NCI-H526 treated with DMSO at 0.1 percent for 48 hours (cell line): ENCODE data around the gene KNDC1.

Experiments used
- DNase-seq: peaks from one replicate; lab custom pipeline; 2025; lab: John Stamatoyannopoulos, UW

The KNDC1 gene

DNA sequence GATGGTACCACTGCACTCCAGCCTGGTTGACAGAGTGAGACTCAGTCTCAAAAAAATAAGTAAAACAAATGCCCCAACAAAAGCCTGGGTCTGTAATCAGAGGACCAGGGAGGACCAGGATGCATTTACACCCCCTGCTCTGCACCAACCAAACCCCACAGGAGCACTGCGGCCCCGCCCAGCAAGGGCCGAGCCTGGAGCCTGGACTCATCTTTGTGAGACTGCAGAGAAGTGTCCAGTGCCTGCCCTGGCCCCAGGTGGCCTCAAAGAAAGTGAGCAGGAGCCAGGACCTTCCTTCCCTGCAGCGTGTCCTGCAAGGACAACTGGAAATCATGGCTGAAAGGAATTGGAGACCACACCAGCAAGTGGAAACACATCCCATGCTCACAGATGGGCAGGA lies 31.6 kb downstream of the KNDC1 start:
- DNase-seq, result no peak

DNA sequence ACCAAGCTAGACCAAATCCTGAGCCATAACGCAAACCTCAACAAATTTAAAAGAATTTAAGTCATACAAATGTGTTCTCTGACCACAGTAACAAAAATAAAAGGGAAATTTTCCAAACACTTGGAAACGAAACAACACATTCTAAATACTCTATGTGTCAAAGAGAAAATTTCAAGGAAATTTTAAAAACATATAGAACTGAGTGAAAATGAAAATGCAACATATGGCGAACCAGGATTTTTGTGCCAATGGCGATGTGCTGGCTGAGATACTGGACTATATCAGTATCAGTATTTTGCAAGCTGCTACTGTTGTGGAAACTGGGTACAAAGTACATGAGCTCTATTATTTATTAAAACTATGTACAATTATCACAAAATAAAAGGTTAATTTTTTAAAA lies 34.1 kb downstream of the KNDC1 start:
- DNase-seq, result no peak

DNA sequence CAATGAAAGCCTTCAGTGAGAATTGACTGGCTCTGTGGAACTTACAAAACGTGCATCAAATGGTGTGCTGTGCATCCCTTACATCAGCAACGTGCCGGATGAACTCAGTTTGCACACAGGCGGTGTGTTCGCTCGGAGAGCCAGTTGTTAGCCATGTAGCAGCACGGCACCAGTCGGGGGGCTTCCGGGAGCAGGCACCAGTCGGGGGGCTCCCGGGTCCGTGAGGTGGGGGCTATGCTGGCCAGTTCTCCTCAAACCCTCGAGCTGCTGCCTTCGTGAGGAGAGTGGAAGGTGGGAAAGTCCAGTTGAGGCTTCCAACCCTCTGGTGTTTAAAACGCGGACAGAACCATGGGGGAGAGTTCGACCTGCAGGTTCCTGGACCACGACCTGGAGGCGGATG lies 35.1 kb downstream of the KNDC1 start:
- no peak for DNase-seq

DNA sequence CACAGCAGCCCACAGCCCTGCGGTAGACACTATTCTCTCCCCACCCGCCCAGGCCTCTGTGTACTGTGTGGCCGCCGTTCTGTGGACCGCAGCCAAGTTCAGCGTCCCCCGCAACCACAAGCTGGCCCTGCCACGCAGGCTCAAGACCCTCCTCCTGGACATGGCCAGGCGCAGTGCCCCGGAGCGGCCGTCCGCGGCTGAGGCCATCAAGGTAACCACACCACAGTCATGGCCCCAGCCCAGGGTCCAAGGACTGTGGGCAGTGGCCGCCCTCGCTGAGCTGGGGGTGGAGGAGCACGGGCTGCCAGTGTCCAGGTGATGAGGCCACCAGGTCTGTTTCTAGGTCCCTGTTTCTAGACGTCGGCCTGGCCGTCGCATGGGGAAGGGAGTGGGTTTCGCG lies 35.6 kb downstream of the KNDC1 start:
- no peak for DNase-seq

DNA sequence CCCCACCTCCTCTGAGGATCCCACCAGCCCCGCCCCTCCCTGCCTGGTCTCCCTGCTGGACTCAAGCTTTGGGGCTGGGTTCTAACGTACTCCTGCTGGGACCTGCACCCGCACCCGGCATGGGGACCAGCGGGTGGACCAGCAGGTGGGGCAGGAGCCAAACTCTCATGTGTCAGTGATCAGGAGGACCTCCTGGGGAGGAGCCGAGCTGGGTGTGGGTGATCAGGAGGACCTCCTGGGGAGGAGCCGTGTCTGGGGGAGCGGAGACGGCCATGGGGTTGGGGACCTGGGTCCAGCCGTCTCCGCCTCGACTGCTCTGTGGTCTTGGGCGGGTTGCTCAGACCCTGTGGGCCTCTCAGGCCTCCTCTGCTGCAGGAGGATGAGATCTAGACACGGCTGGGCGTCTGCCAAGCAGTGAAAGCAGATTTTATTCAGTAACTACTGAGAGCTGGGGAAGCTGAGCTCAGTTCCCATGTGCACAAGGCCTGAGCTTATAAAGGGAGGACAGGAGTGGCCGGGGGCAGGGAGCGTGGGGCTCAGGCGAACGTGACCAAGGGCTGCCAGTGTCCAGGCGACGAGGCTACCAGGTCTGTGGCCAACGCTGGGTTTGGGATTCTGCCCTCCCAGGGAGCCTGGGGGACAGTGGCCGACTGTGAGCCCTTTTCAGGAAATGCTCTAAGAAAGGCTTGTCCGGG lies 36.3 kb downstream of the KNDC1 start:
- no peak for DNase-seq

DNA sequence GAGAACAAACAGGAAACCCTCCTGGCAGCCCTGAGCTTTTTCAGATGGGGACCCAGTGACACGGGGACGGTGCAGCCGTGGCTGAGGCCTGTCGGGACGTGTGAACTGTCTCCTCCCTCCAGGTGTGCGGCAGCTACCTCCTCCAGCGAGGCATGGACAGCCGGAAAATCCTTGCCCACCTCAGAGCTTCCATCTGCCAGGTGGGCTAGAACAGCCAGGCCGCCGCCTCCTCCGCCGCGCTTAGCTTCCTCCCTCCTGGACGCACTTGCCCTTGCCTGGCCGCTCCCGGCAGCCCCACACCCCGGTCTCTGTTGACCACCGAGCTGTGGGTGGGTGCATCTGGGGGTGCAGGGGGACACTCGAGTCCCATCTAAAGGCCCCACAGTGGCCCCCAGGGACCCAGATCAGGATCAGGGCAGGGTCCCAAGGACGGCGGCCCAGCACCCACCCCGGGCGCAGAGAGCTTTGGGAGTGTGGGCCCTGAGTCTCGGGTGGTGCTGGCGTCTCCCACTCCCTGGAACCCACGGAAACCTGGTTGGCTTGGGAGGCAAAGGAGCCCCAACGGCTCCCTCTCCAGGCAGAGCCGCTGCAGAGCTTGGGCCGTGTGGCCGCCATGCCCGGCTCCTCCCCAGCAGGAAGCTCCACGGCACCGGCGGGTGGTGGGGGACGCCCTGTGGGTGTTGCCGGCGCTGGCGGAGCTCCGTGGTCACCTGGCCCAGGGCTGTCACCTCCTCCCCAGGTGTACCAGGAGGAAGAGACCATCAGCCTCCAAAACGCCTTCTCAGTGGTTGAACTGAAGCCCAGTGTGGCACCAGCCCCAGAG lies 37.1 kb downstream of the KNDC1 start:
- DNase-seq, result no peak

DNA sequence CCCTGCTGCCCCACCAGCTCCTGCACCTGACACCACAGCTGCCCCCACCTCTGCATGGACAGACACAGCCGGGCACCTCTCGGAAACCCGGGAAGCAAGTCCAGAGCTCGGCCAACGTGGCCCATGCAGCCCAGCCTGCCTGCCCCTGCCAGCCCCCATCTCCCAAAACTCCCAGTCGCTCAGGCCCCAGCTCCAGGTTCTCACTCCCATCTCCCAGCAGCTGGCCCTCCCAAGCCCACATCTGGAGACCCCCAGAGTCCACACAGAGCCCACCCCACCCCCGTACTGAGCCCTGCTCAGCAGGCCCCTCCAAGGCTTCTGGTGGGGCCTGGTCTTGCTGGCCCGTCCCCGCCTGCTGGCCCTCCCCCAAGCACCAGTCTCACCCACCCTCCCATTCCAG lies 37.8 kb downstream of the KNDC1 start:
- DNase-seq, result no peak

DNA sequence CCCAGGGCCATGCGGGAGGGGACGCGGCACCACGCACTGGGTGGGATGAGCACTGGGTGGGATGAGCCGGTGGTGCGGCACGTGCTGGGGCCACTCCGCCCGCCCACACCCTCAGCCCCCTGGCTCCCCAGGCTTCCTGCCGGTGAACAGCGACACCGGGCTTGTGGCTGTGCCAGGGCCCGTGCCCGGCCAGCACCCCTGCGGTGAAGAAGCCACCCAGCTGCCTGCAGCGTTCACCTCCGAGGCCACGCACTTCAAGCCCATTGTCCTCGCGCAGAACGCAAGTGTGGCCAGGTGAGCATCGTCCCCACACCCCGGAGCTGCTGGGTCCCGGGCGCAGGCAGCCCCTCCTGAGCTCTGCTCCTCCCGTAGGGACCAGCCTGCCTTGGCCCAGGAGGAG lies 38.2 kb downstream of the KNDC1 start:
- DNase-seq, result no peak

DNA sequence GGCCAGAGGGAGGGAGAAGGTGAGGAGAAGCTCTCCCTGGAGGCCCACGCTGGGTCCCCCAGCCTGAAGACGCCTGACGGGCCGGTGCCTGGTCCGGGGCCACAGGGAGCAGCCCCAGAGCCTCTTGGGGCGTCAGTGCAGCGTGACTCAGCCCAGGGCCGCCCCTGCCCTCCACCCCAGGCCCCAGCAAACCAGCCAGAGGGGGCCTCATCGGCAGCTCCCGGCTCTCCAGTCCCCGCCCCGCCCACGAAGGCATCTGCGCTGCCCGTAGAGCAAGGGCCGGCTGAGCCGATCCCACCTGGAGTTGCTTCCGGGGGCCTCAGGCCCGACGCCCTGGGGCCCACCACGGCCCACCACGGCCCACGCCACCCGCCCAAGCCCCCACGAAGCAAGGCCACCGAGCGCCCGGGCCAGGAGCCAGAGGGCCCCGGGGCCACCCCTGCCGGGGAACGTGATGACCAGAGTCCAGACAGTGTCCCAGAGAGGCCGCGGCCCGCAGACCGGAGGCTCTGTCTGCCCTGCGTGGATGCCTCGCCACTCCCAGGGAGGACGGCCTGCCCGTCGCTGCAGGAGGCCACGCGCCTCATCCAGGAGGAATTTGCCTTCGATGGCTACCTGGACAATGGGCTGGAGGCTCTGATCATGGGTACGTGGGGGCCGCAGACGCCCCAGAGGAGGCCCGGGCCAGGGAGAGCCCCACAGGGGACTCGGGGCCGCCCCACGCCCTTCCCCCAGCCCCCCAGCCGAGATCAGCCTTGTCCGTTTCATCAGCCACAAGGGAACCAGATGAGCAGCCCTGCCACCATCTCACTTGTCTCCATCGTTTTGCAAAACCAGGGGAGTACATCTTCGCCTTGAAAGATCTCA lies 38.8 kb downstream of the KNDC1 start:
- no peak for DNase-seq

DNA sequence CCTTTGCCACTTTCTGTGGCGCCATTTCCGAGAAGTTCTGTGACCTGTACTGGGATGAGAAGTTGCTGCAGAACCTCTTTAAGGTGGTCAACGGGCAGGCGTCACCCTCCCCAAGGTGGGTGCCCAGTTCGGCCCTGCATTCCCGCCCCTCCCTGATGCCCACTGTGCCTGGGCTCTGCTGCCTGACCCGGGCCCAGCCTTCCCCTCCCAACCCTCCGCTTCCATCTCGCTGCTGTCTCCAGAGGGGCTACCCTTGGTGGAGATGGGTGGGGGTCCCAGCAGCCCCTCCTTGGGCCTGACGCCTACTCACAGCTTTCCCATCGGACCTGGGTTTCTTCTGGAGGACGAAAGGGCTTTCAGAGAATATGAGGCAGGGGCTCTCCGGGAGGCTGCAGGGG lies 39.5 kb downstream of the KNDC1 start:
- DNase-seq, result no peak

DNA sequence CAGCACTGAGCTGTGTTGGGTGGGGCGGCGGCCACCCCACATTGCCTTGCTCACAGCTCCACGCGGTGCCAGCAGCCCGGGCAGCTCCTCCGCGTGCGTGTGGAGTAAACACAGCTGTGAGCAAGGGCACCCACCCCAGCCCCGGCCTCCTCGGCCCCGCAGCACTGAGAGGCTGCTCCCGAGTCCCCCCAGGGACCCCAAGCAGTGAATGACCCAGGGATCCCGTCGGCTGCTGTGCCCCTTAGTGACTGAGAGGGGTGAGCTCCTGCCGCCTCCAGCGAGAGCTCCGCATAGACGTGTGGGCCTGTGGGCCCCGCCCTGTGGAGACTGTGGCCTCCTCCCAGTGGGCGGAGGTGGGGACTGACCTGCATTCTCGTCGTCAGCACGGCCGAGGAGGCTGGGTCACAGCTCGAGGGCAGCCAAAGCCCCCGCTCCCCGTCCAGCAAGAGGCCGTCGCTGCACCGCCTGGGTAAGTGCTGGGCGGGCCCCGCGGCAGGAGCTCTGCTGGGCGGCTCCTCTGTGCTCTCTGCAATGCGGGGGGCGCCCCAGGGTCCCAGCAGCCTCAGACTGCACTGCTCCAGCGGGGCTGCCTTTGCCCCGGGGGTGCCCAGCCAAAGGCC lies 40.1 kb downstream of the KNDC1 start:
- DNase-seq, result no peak

DNA sequence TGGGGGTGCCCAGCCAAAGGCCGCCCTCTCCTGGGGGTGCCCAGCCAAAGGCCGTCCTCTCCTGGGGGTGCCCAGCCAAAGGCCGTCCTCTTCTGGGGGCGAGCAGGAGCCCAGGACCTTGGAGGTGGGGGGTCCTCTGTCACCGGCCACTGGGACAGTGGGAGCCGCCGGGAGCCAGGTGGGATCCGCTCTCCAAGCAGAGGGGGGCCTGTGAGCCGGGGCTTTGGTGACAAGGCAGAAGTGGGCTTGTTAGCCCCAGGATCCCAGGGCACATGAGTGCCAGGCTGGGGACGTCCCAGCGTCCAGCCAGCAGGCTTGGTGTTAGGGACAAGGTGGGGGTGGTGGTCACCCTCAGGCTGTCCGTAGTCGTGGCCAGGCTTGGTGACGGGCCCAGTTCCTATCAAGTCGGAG lies 40.6 kb downstream of the KNDC1 start:
- DNase-seq, result no peak

DNA sequence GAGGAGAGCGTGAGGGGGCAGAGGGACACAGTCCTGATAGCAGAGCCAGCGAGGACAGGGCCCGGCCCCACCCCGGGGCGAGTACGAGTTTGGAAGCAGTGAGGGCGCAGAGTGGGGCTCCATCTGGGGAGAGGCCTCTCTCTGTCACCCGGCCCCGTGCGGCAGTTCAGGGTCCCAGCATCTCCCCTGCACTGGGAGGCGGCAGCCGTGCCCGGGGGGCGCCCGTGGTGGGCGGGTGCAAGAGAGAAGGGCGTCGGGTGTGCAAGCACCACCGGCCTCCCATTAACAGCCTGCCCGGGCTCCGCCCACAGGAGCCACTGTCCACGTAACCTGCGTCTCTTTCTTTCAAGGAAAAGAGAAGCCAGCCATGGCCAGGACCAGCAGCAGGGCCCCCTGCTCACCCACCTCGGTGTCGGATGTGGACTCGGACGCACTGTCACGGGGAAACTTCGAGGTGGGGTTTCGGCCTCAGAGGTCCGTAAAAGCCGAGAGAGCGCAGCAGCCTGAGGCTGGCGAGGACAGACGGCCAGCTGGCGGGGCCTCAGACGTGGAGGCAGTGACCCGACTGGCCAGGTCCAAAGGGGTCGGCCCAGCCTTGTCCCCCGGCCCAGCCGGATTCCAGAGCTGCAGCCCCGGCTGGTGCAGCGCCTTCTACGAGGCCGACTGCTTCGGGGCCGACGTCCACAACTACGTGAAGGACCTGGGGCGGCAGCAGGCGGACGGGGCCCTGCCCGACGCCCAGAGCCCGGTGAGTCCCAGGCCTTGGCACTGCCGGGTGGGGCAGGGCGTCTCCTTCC lies 41.3 kb downstream of the KNDC1 start:
- DNase-seq, result no peak

DNA sequence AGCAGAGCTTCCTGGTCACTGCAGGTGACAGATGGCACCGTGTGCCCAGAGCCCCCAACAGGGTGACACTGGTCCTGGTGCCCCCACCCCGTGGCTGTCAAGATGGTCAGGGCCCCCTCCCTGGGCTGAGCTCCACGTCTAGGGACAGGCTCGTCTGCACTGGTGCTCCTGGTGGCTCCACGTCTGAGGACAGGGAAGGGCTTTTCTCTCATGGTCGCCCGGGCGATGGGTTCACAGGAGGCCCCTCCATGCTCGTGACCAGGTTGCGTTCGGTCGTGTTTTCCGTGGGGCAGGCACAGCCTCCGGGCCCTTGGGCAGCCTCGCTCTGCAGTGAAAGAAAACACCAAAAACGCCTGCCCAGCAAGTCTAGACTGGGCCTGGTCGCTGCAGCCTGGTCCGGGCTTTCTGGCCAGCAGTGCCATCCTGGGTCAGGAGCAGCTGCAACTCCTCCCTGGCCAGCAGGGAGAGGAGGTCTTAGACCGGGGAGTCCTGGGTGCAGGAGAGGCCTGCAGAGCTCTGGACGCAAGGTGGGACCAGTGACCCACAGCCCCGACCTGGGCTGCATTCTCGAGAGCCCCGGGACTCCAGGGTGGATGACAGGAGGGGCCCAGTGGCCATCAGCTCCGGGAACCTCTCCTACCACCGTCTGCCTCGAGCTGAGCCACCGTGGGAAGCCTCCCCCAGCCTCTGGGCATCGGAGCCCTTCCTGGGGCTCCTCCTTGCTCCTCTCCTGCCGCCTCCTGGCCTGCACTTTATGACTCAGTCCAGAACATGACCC lies 42.1 kb downstream of the KNDC1 start:
- DNase-seq, result no peak

DNA sequence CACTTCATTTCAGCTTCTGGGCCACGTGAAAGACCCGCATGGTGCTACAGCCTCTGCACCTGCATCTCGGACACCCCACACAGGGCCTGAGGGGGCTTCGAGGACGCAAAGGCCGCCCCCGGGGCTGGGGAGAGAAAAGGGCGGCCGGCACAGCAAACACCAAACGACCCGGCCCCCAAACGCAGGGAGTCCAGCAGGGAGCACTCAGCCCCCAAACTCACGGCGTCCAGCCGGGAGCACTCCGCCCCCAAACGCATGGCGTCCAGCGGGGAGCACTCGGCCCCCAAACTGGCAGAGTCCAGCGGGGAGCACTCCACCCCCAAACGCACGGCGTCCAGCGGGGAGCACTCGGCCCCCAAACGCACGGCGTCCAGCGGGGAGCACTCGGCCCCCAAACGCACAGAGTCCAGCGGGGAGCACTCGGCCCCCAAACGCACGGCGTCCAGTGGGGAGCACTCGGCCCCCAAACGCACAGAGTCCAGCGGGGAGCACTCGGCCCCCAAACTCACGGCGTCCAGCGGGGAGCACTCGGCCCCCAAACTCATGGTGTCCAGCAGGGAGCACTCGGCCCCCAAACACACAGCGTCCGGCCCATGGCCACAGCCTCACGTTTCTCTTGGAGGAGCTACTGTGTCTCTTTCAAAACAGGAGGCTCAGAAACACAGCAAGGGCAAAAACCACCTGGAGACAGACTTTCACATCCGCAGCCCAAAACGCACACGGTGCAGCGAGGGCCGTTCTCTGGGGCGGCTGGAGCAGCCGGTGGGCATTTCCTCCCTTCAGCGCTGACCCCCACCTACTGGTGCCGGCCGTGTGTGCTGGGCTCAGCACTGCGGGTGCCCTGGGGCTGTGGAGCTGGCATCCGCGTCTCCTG lies 43.0 kb downstream of the KNDC1 start:
- DNase-seq, result no peak

DNA sequence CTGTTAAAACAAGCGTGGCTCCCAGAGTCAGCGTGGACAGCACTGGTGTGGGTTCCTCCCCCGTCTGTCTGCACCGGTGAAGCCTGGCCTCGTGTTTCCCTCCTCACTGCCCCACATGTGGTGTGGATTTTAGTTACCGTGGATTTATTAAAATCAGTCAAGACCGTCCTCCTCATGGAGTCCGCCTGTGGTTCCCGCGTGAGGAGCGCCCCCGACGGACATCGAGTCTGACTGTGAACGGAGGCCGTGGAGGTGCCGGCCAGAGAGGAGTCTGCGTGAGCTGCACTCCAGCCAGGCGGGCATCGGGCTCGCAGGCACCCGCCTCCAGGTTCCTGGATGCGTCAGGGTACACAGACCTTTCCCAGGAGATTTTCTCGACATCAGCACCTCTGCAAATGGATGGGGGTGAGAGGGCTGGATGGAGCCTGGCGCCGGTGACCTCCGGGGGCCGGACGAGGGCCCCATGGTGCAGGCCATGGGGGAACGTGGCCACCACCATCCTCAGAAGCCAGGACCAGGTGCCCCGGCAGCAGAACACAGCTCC lies 43.7 kb downstream of the KNDC1 start:
- DNase-seq, result no peak

DNA sequence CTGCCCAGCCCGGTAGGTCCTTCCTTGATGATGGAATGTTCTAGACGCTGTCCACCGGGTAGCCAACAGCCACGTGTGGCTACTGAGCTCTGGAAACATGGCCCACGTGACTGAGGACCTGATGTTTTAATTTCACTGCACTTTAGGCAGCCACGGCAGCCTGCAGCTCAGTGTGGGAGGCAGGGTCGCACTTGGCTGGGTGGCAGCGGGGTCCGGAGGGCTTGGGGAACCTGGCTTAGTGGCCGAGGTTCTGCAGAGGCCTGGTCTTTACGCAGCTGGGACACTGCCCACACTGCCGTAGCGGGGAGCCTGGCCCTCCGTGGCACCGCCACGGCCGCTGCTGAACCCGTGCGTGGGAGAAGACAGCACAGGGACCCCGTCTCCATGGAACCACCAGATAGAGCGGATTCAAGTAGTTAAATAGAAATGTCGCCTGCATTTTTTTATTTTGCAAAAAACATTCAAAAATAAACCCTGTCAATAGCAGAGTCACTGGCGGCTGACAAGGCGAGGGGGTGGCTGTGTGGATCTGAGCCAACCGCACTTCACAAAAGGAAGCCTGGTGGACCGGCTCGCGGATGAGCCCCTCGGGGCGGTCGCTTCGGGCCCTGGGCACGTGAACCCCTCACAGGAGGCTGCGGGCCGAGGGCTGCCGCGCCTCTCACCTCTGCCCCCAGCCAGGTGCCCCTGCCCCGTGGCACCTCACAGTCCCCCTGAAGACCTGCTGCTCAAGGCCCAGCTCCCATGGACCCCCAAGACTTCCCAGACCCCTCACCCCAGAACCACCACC lies 44.4 kb downstream of the KNDC1 start:
- no peak for DNase-seq

DNA sequence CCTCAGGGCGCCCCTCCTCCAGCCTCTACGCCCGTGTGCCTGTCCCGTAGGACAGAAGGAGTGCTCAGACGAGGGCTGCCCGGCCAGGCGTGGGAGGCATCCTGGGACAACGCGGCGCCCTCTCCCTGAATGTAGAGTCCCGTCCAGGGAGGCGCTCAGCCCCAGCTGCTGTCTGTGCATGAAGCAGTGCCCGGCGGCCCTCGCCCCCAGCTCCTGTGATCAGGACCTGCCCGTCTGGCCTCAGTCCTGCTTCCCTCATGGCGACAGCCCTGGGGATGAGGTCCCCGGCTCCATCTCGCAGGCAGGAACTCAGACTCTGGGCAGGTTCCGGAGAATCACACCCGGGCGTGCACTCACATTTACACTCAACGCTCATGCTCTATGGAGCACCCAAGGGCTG lies 45.1 kb downstream of the KNDC1 start:
- no peak for DNase-seq
